ENCODE results near the gene CEP63.

Gene CEP63

GRCh38 chr3:134474956-134475355 lies 10.9 kb upstream of the CEP63 start:
- H3K4me3 ChIP-seq (ENCODE audit: low read depth, low read length), result no peak overlapping the region
- DNase-seq (ENCODE audit: low read depth), result no peak
- TF ChIP-seq CTCF (IDR thresholded peaks at IDR 0.05; ENCODE audit: control insufficient read depth, extremely low read depth, insufficient read depth), result no peak

GRCh38 chr3:134476306-134476705 lies 9.6 kb upstream of the CEP63 start:
- no peak for TF ChIP-seq CTCF (IDR thresholded peaks at IDR 0.05; ENCODE audit: control insufficient read depth, extremely low read depth, insufficient read depth)
- no peak overlapping the region for H3K4me3 ChIP-seq (ENCODE audit: low read depth, low read length)
- DNase-seq (ENCODE audit: low read depth), result no peak

GRCh38 chr3:134477002-134477401 lies 8.9 kb upstream of the CEP63 start:
- H3K4me3 ChIP-seq (ENCODE audit: low read depth, low read length), result no peak overlapping the region
- DNase-seq (ENCODE audit: low read depth), result no peak
- no peak for TF ChIP-seq CTCF (IDR thresholded peaks at IDR 0.05; ENCODE audit: control insufficient read depth, extremely low read depth, insufficient read depth)

GRCh38 chr3:134477938-134478337 lies 7.9 kb upstream of the CEP63 start:
- DNase-seq (ENCODE audit: low read depth), result no peak
- no peak overlapping the region for H3K4me3 ChIP-seq (ENCODE audit: low read depth, low read length)
- TF ChIP-seq CTCF (IDR thresholded peaks at IDR 0.05; ENCODE audit: control insufficient read depth, extremely low read depth, insufficient read depth), result no peak

GRCh38 chr3:134480546-134480945 lies 5.3 kb upstream of the CEP63 start:
- no peak for DNase-seq (ENCODE audit: low read depth)
- TF ChIP-seq CTCF (IDR thresholded peaks at IDR 0.05; ENCODE audit: control insufficient read depth, extremely low read depth, insufficient read depth), result no peak
- no peak overlapping the region for H3K4me3 ChIP-seq (ENCODE audit: low read depth, low read length)

GRCh38 chr3:134481166-134481565 lies 4.7 kb upstream of the CEP63 start:
- H3K4me3 ChIP-seq (ENCODE audit: low read depth, low read length), result no peak overlapping the region
- DNase-seq (ENCODE audit: low read depth), result no peak
- TF ChIP-seq CTCF (IDR thresholded peaks at IDR 0.05; ENCODE audit: control insufficient read depth, extremely low read depth, insufficient read depth), result no peak

- H3K4me3 ChIP-seq (ENCODE audit: low read depth, low read length), result no peak overlapping the region
Observed at GRCh38 chr3:134482622-134483021, 3.2 kb upstream of the CEP63 start.

More at GRCh38 chr3:134482622-134483021, 3.2 kb upstream of the CEP63 start:
- DNase-seq (ENCODE audit: low read depth), result no peak
- no peak for TF ChIP-seq CTCF (IDR thresholded peaks at IDR 0.05; ENCODE audit: control insufficient read depth, extremely low read depth, insufficient read depth)
